Peyer's patch (tissue), 4 donors: Measurements from ENCODE around the gene PEX5L.

Experiments
- CTCF ChIP-seq, 6 experiments: fragments of 450-650 bp in 4 of 6; fragments of 200-600 bp in 2 of 6; sonication (generic) in 1 of 6; IDR thresholded peaks; one replicate each; pipeline ENCODE4 v1.5.1; 2017 to 2019; ENCODE audit warnings: antibody characterized with exemption in 6 of 6, mild to moderate bottlenecking in 3 of 6, moderate library complexity in 1 of 6
- POLR2A ChIP-seq, 2 donors: fragments of 450-650 bp; IDR thresholded peaks; one replicate each; pipeline ENCODE4 v1.5.1; 2017; ENCODE audit warnings: antibody characterized with exemption in 2 of 2, mild to moderate bottlenecking in 2 of 2, moderate library complexity in 2 of 2

- TF ChIP-seq CTCF (IDR thresholded peaks at IDR 0.05) (no peak), POLR2A (IDR thresholded peaks at IDR 0.05) (no peak)
Measured at GRCh38 chr3:179775416-179776122, 261.2 kb downstream of the PEX5L start.
